SK-N-MC (cell line): ENCODE results near the gene ZNF516.

Experiments used
- EZH2 ChIP-seq: fragments of 200-600 bp; sonication (generic); IDR thresholded peaks from one replicate; pipeline ENCODE4 v1.6.1; 2017; ENCODE audit warnings: antibody characterized with exemption
- POLR2AphosphoS5 ChIP-seq: IDR thresholded peaks from 2 replicates; pipeline ENCODE4 v1.6.1; 2012; ENCODE audit warnings: mild to moderate bottlenecking, low read depth, low read length, borderline replicate concordance

DNA sequence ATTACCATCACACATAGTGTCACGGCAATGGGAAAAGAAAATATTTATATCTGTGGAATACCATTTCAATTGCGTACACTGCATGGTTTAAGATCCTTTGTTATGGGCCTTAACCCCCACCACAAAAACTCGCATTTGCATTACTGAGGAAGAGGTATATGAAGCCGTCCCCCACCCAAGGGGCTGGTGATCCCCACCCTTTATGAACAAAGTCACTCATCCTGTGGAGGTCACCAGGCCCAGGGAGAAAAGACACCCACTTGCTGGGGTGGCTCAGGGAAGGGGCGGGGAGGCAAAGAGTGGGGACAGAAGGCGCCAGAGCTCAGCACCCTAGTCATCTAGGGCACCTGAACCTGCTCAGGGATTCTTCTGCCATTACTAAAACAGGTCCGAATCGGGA, 133.8 kb downstream of the ZNF516 start:
- no peak for TF ChIP-seq EZH2
- TF ChIP-seq POLR2AphosphoS5: no peak
